ENCODE data around the gene IMMP2L.

DNA sequence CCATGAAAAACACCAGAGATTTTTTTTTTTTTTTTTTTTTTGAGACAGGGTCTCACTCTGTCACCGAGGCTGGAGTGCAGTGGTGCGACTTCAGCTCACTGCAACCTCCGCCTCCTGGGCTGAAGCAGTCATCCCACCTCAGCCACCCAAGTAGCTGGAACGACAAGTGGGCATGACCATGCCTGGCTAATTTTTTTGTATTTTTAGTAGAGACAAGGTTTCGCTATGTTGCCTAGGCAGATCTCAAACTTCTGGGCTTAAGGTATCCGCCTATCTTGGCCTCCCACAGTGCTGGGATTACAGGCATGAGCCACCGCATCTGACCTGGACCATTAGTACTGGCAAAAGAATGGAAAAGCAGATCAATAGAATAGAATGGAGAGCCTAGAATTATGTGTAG is 530.4 kb downstream of the IMMP2L start:
- TF ChIP-seq, protein P1, sequence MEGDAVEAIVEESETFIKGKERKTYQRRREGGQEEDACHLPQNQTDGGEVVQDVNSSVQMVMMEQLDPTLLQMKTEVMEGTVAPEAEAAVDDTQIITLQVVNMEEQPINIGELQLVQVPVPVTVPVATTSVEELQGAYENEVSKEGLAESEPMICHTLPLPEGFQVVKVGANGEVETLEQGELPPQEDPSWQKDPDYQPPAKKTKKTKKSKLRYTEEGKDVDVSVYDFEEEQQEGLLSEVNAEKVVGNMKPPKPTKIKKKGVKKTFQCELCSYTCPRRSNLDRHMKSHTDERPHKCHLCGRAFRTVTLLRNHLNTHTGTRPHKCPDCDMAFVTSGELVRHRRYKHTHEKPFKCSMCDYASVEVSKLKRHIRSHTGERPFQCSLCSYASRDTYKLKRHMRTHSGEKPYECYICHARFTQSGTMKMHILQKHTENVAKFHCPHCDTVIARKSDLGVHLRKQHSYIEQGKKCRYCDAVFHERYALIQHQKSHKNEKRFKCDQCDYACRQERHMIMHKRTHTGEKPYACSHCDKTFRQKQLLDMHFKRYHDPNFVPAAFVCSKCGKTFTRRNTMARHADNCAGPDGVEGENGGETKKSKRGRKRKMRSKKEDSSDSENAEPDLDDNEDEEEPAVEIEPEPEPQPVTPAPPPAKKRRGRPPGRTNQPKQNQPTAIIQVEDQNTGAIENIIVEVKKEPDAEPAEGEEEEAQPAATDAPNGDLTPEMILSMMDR (optimal IDR thresholded peaks at IDR 0.05 in 1 of 3, IDR thresholded peaks at IDR 0.05 in 1 of 3, conservative IDR thresholded peaks at IDR 0.05 in 1 of 3; ENCODE audit: extremely low read depth in 1 of 3, insufficient read depth in 2 of 3, low read length in 3 of 3) = no peak
- no peak for TF ChIP-seq EZH2 (IDR thresholded peaks at IDR 0.05; ENCODE audit: low read length)

Measured in keratinocyte (primary cell).